NCI-H1930 (cell line): ENCODE data around the gene AREL1.

Experiments
- DNase-seq, 2 experiments: peaks; one replicate each; lab custom pipeline; 2025; lab: John Stamatoyannopoulos, UW

The AREL1 gene

DNA sequence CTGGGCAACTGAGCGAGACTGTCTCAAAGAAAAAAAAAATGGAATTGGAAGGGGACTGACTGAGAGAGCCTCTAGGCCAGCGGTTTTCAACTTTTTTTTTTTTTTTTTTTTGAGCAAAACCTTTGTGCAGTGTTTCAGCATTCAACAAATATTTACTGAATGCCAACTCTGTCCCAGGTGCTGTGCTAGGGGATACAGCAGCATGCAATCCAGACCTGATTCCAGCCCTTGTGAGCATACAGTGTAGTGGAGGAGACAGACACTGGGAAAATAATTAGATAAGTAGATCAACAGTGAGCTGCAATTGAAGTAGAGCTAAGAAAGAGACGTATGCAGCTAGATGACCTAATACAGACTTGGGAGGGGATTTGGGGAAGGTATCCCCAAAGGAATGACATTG is 77.0 kb downstream of the AREL1 start:
- DNase-seq = no peak

DNA sequence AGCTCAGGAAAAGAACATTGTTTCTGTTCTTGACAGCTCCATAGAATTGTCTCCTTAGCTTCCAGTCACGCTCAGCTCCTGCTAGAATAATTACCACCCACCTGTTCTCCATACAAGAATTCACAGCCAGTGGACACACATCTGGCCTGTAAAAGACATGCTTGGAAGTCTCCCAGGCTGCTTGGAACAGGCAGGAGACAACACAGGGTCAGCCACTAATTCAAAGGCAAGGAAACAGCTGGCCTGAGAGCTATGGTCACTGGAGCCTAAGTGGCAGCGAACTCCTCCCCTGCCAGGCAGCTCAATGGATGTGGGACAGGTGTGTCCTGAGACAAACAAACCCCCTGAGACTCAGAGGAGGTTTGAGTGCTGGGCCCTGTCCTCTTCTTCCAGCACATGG is 77.9 kb downstream of the AREL1 start:
- no peak for DNase-seq

DNA sequence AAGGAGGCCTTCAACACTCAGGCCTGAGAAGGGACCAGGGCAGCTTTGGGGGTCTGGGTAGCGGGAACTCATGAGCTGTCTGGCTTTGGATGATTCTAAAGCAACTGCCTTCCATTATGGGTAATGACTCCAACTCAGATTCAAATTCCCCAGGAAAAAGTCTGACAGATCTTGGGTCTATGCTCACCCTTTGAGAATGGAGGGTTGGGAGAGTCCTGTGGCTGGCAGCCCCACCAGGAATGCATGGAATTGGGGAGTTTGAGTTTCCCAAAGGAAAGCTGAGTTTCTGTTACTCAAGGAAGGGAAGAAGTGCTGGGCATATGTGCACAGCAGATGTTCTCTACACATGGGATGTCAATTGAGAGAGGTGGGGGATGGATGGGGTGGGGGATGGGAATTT is 78.4 kb downstream of the AREL1 start:
- no peak for DNase-seq

- DNase-seq = no peak
Observed at GRCh38 chr14:74630881-74631690, 81.8 kb downstream of the AREL1 start.

- no peak for DNase-seq
Observed at GRCh38 chr14:74628418-74628817, 84.5 kb downstream of the AREL1 start.

DNA sequence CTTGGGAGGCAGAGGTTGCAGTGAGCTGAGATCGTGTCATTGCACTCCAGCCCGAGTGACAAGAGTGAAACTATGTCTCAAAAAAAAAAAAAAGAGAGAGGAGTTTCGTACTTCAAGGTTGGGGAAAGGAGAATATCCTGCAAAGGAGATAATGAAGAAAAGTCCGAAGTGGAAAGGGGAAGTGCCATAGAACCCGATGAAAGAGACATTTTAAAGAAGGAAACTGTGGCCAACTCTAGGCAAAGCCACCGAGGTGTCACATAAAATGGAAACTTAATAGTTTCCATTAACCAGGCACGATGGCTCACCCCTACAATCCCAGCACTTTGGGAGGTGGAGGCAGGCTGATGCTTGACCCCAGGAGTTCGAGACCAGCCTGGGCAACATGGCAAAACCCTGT is 85.8 kb downstream of the AREL1 start:
- DNase-seq = no peak

- no peak for DNase-seq
Observed at GRCh38 chr14:74622257-74622656, 90.6 kb downstream of the AREL1 start.

DNA sequence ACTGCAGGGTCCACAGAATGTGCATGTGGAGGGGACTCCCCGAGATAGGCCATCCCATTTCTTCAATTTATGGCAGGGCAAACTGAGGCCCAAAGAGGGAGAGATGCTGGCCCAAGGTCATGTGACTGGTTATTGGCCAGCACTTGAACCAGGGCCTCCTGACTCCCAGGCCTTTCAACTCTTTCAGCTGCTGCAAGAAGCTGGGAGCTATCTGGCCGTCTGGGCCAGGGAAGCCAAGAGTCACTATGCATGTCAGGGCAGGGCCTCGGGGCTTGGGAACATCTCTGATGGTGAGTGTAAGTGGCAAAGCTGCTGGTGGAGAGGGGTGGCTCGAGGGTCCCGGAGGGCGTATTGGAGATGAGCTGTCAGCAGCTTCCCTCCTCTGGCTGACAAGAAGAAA is 91.3 kb downstream of the AREL1 start:
- DNase-seq = no peak

DNA sequence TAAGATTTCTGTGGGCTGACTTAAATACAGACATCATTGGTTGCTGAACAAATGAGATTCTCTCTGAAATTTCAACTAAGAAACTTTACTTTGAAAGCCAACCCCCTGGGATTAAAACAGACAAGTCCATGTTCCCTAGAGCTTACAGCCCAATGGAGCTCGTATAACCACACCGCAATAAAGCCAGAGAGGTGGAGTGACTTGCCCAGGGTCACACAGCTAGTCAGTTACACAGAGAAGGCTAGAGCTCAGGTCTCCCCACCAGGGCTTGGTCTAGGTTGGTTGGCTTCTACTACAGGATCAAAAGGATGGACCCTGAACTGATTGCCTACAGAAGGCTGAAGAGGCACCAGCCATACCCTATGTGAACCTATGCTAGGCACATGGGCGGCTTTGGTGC is 92.0 kb downstream of the AREL1 start:
- no peak for DNase-seq

- no peak for DNase-seq
Observed at GRCh38 chr14:74620497-74620921, 92.4 kb downstream of the AREL1 start.

DNA sequence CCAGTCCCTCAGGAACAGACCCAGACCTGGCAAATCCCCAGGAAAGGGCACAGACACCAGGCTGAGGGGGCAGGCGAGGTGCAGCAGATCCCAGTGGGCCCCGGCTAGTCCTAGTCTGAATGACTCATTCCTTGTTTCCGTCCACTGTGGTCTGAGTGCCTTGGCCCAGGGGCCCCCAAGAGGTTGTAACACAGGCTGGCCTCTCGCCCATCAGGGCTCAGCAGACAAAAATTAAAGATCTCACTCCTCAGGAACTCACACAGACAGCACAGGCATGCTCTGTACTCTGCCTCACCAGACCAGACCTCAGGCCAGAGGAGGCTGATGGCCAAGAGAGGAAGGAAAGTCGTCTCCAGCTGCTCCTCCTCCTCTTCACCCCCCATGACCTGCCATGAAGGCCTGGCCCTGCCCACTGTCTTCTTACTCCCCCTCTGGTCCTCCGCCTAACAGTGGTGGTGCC is 93.2 kb downstream of the AREL1 start:
- no peak for DNase-seq

GRCh38 chr14:74618078-74618952 is 94.6 kb downstream of the AREL1 start:
- DNase-seq = no peak

- DNase-seq = no peak
Observed at GRCh38 chr14:74616996-74617700, 95.7 kb downstream of the AREL1 start.

DNA sequence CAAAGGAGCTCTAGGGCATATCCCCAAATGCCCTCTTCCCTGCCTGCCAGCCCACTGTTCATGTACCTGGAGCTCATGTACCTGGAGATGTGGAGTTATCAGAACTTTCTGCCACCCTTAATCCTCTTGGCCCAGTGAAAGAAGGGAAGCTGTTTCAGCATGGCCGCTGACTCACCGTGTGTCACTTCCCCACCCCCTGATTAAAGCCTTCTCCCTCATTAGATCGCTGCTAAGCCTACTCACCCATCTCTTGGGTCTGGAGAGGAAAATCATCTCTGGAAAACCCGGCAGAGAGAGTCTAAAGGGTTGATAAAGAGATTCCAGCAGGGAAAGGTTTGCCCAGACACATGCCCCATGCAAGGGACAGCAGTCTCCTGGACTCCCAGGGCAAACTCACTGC is 96.4 kb downstream of the AREL1 start:
- no peak for DNase-seq

DNA sequence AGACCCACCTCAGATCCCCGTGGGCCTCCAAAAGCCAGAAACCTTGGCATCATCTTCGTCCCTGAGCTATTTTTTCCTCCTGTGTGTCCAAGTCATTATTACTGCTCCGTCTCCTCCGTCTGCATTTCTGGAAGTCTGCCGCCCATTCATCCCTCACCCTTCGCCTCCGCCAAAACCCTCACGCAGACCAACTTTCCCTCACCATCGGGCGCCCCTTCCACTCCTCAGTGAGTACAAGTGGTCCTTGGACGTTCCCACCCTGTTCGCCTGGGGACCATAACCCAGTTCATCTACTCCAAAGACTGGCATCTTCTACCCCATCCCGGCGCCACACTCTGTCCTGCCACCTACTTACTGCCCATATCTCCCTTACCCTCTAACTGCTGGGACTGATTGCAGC is 97.1 kb downstream of the AREL1 start:
- no peak for DNase-seq

DNA sequence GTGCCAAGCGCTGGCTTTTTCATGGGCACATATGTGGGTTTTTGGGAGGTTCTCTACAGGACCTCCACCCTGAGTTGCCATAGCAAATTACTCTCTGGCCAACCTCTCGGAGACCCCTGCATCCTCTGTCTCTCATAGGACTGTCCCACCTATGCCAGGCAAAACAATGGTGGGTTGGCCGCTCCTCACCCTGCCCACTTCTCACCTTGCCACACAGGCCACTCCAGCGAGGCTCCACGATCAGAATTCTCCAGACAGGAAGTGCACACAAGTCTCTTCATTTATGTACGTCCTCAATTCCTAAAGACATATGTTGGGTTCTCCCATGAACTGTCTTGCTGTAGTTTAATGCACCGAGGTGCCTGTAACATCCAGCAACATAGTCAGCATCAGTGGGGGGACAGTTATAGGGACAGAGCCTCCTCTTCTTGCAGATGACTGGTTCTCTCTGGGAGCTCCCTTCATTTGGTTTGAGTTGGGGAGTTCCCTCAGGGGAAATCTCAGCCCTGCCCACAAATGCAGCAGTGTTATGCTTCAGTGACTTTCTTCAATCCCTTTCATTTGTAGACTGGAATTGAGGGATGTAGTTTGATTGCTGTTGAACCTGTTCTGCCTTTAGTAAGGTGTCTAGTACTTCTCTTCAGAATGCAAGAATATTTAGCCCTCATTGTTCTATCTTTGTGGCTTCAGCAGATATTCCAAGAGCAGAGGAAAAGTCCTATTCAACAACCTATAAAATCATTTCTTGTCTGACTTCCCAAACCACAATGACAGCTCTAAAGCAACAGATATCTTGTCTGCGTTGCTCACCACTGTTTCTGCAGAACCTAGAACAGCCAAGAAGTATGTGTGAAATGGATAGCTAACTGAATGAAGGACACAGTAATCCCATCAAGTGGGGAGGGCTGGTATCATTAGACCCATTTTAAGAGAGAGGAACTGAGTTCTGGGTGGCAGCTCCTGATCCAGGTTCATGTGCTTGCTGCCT is 98.1 kb downstream of the AREL1 start:
- no peak for DNase-seq

DNA sequence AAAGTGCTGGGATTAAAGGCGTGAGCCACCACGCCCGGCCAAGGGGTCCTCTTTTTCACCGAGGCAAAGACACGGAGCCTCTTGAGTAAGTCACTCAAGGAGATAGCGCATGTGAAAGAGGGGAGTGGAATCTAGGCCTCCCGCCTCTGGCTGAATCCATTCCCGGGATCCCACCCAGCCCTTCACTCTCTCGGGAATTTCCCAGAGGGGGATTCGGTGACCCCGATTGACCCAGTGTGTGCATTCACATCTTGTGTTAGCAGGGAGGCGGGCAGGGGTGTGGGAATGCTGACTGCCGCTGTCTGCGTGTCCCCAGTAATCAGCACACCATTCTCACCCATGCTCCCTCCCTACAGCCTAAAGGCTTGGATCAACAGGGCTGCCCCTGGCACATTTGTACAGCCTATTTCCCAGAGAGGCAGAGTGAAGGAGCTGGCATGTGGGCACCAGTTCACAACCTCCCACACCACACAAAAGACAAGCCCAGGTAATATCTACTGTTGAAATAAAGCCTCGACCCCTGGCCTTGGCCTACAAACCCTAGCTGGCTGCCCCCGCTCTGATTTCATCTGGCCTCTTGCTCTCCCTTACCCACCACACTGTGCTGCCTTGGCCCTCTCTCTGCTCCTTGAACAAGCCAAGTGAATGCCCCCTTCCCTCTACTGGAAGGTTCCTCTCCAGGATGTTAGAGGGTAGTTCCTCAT is 99.5 kb downstream of the AREL1 start:
- no peak for DNase-seq

DNA sequence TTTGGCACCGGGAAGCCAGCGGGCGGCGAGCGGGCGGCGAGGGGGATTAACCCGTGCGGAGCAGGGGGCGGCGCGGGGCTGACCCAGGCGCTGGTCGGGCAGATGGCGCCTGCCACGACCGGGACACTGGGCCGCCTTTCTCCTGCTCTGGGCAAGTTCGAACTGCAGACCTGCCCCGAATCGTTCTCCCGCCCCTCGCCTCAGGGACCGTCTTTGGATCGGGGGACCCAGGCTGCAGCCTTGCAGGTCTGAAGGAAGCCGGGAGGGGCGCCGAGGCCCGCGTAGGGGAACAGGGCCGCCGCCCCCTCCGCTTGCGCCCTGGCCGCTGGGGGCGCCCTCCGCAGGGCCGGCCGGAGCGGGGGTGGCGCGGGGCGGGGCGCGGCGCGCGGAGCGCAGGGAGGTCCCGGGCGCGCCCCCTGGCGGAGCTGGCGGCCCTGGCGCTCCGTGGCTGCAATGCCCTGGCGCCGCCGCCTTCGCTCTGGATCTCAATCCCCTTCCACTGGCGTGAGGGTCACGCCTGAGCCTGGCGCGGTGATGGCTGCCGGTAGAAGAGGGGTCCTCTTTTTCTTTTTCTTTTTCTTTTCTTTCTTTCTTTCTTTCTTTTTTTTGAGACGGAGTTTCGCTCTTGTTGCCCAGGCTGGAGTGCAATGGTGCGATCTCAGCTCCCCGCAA is 100.4 kb downstream of the AREL1 start:
- peak; percentile 75 to 86 for DNase-seq

DNA sequence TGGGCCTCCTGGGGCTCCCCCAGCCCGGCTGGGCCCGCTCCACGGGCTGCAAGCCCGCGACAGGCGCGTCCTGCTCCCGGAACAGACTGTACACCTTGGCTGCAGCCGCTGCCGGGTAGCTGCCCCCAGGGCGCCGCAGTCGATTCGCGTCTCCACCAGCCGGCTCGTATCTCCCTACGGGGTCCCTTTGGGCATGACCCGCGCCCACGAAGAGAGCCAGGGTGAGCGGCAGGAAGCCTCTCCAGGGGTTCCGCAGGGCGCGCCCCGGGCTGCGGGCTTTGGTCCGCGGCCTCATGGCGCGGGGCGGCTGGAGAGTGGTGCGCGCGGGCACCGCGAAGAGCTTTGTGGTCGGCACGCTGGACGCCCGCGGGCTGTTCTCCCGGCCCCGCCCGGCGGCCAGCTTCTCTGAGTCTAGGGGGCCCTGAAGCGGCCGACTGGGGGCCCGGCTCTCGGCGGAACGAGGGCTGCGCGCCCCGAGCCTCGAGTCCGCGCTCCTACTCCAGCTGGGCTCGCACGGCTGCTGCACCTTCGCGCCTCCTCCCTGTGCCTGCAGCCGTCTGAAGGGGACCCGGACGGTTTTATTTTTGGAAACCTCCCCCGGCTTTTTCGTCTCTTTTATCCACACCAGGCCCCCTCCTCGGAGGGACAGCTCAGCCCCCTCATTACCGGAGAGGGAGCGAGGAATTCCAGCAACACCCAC is 101.1 kb downstream of the AREL1 start, which contains the start of gene LTBP2:
Gene LTBP2, minus strand, starts transcription at position 588 of the 700 bp plus-strand sequence. Its CDS starts 293 bp downstream, at position 295.
- DNase-seq = no peak
